CD4-positive, alpha-beta T cell treated with Interleukin-10 for 1 hour (primary cell): ENCODE data around the gene JMJD8.
A peak's percentile ranks its signal among the peaks of the same experiment; 100 is the strongest.

Source experiments
- DNase-seq: peaks from one replicate; pipeline ENCODE4 v3.0.0-alpha.2; 2020

Gene JMJD8

DNA sequence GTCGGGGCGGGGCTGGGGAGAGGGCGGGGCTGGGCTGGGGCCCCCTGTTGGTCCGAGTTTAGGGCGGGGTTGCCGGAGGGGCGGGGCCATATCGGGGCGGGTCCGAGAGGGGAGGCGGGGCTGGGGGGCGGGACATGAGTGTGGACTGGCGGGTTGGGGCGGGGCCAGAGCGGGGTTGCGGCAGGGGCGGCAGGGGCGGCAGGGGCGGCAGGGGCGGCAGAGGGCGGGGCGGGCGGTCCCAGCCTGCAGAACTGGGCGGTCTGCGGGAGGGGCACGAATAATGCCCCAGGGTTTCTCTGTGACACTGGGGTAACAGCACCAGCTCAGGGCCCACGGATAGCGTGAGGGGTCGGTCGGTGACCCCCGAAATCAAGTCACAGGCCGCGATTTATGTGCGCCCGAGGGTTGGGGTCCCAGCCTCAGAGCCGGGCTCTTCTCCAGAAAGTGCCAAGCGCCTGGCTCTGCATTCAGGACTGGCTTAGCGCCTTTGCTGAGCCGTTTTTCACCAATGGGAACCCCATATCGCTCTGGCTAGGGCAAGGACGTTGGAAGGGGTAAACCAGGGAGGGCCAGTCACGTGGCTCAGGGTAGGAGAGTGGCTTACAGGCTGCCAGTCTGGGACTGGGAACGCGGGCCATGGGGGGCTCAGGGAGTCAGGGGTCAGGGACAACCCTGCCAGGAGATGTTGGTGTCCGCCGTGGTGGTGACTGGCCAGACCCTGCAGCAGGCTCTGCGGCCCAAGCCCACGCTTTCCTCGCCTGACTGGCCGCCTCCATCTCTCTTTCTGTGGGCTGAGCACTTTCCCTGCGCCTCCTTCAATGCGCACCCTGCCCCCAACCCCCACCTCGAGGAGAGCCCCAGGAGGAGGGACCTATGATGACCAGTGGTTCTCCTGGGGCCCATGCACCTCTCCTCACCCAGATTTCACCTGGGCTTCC is 46.8 kb downstream of the JMJD8 start:
- peak; percentile 90 for DNase-seq

DNA sequence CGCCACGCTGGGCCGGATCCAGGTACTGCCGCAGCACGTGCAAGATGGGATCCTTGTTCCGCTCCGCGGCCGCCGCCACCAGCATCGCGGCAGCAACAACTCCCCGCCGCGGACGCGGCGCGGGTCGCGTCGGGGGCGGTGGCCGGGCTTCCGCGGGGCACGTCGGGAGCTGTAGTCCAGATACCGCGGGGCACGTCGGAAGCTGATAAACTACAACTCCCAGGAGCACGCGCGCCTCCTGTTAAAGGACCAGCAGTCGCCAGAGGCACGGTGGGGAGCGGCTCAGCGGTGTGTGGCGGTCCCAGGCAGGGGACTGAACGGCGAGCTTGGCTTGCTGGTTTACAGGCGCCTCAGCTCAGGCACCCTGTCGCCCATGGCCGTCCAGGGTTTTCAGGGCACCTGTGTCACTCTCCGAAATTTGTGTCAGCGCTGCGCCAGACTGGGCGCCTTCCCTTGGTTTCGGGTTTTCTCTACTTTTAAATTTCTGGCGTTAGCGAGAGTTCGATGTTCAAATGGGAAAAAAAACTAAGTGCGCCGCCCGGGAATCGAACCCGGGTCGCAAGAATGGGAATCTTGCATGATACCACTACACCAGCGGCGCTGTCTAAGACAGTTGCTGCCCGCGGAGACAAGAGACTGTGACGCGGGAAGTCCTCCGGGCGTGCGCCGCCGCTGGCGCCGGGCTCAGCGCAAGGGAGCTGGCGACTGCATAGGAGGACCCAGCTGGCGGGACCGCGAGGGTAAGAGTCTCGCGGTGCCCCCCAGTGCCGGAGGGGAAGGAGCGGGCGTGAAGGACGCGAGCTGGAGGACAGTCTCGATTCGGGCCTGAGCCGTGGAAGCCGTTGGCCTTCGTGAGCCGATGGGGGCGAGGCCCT is 47.7 kb downstream of the JMJD8 start, which contains the start of gene METTL26:
TSS of gene METTL26 (minus strand) at position 100 of the 875 bp plus-strand sequence. CDS start at position 85, 15 bp downstream.
- peak; percentile 95 for DNase-seq

DNA sequence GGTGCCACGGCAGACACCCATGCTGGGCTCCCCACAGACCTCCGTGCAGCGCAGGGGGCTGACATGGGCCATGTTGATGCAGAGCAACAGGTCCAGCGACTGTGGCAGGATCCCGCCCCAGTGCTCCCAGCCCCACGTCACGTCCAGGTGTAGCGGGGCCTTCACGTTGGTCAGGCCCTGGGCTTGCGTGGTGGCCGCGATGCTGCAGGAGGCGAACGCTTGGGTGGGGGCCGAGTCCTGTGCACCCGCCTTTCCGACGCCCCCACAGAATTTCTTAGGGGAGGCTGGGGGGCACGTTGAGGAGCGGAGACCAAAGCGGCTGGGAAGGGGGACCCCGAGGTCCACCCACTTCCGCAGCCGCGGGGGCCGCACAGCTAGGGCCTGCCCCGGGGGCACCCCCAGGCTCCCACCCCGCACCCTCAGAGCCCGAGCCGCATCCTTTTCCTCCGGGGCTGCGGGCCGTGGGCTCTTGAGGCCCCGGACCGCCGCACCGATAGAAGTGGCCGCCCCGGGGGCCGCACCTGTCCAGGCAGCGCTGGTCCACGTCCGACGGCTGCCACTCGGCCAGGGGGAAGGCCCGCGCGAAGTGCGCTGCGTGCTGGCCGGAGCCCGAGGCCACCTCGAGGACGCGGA is 48.4 kb downstream of the JMJD8 start:
- no peak for DNase-seq

DNA sequence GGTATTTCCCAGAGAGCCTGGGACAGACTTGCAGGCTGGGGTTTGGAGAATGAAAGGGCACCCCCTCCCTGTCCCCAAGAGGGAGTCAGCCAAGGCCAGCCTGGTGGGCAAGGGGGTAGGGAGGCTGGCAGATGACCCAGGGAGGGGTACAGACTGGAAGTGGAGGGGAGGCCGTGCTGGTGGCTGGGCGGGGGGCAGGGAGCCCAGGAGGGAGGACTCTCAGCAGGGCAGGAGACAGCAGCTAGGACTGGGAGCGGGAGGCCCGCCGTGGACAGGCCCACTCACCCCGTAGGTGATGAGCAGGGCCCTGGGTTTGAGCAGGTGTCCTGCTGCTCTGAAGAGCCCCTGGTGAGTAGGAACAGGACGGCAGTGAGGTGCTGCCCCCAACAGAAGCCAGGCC is 49.1 kb downstream of the JMJD8 start:
- no peak for DNase-seq

DNA sequence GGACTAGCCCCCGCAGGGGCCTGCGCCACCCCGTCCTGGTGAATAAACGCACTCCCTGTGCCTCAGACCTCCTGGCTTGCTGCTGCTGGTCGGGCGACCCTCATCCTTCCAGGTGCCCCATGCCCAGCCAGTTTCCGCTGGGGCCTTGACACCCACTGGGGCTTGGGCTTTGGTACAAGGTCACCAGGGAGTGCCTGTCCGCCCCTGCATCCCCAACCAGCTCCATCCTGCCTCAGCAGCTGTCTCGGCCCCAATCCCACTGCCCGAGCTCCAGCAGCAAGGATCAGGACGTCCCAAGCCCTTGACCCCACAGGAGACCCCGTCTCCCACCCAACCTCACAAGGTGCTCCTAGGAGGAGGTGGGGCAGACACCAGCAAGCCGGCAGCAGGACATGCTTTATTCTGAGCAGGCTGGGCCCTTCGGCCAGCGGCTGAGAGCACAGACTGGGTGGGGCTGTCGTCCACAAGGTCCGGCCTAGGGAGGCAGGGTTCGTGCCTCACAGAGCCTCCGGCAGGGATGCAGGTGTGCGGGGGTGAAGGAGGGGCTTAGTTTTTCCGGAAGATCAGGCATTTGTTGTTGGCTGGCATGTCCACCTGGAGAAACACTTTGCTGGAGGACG is 50.0 kb downstream of the JMJD8 start:
- no peak for DNase-seq

DNA sequence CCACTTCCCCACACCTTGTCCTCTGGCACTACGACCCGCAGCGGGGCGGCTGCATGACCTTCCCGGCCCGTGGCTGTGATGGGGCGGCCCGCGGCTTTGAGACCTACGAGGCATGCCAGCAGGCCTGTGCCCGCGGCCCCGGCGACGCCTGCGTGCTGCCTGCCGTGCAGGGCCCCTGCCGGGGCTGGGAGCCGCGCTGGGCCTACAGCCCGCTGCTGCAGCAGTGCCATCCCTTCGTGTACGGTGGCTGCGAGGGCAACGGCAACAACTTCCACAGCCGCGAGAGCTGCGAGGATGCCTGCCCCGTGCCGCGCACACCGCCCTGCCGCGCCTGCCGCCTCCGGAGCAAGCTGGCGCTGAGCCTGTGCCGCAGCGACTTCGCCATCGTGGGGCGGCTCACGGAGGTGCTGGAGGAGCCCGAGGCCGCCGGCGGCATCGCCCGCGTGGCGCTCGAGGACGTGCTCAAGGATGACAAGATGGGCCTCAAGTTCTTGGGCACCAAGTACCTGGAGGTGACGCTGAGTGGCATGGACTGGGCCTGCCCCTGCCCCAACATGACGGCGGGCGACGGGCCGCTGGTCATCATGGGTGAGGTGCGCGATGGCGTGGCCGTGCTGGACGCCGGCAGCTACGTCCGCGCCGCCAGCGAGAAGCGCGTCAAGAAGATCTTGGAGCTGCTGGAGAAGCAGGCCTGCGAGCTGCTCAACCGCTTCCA is 50.6 kb downstream of the JMJD8 start:
- DNase-seq, result no peak

DNA sequence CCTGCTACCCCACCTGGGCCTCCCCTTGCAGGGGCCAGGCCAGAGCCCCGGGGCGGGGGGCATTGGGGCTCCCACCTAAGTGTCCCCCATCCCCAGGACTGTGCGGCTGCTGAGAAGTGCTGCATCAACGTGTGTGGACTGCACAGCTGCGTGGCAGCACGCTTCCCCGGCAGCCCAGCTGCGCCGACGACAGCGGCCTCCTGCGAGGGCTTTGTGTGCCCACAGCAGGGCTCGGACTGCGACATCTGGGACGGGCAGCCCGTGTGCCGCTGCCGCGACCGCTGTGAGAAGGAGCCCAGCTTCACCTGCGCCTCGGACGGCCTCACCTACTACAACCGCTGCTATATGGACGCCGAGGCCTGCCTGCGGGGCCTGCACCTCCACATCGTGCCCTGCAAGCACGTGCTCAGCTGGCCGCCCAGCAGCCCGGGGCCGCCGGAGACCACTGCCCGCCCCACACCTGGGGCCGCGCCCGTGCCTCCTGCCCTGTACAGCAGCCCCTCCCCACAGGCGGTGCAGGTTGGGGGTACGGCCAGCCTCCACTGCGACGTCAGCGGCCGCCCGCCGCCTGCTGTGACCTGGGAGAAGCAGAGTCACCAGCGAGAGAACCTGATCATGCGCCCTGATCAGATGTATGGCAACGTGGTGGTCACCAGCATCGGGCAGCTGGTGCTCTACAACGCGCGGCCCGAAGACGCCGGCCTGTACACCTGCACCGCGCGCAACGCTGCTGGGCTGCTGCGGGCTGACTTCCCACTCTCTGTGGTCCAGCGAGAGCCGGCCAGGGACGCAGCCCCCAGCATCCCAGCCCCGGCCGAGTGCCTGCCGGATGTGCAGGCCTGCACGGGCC is 51.4 kb downstream of the JMJD8 start:
- DNase-seq, result no peak

DNA sequence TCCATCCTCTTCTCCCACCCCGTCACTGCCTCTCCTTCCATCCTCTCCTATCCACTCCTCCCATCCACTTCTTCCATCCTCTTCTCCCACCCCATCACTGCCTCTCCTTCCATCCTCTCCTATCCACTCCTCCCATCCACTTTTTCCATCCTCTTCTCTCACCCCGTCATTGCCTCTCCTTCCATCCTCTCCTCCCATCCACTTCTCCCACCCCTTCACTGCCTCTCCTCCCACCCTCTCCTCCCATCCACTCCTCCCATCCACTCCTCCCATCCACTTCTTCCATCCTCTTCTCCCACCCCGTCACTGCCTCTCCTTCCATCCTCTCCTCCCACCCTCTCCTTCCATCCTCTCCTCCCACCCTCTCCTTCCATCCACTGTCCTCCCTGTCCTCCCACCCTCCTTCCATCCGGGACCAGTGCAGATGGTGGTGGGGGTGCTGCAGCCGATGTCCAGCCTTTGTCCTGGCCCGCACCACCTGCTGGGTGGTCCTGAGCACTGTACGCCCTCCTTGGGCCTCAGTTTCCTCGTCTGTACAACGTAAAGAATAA is 52.3 kb downstream of the JMJD8 start:
- no peak for DNase-seq
